GM13976 (cell line): ENCODE results near the gene IL24.

Experiments
- DNase-seq: peaks from one replicate; pipeline ENCODE4 v3.0.0; 2012; ENCODE audit warnings: low spot score
- in situ Hi-C: fragments of 300-500 bp; cut with MboI; formaldehyde crosslinking; loops from one replicate; pipeline ENCODE4 v1.12.0; 2022; ENCODE audit warnings: low sequenced_read_pairs, mixed read lengths, inconsistent platforms; ENCODE audit not compliant: unreplicated experiment
- TF ChIP-seq, protein P1 (sequence below): IDR thresholded peaks from 2 replicates; pipeline ENCODE4 v1.5.1; 2012; ENCODE audit warnings: borderline replicate concordance, mild to moderate bottlenecking; ENCODE audit not compliant: insufficient read depth; ENCODE audit errors: extremely low read depth, missing control alignments, control extremely low read depth

Gene IL24

DNA sequence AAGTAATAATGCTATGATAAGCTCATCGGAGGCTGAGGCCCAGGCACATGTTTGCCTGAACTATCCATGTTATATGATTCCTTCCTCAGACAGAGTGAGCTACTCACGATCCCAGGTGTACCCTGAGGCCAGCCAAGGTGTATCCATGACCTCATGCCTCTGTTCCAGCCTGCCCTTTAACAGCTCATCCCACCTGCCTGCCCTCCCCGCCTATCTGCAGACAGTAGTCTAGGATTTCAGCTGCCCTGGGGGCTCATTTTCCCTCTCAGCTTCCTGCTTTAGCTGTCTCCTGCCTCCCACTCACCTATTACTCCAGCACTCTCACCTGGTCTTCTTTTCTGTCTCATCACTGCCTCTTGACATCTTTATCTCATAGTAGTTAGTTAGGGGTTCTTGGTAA lies 1.9 kb upstream of the IL24 start:
- in situ Hi-C loops: no loop called here
- DNase-seq: no peak
- TF ChIP-seq, protein P1, sequence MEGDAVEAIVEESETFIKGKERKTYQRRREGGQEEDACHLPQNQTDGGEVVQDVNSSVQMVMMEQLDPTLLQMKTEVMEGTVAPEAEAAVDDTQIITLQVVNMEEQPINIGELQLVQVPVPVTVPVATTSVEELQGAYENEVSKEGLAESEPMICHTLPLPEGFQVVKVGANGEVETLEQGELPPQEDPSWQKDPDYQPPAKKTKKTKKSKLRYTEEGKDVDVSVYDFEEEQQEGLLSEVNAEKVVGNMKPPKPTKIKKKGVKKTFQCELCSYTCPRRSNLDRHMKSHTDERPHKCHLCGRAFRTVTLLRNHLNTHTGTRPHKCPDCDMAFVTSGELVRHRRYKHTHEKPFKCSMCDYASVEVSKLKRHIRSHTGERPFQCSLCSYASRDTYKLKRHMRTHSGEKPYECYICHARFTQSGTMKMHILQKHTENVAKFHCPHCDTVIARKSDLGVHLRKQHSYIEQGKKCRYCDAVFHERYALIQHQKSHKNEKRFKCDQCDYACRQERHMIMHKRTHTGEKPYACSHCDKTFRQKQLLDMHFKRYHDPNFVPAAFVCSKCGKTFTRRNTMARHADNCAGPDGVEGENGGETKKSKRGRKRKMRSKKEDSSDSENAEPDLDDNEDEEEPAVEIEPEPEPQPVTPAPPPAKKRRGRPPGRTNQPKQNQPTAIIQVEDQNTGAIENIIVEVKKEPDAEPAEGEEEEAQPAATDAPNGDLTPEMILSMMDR: no peak

DNA sequence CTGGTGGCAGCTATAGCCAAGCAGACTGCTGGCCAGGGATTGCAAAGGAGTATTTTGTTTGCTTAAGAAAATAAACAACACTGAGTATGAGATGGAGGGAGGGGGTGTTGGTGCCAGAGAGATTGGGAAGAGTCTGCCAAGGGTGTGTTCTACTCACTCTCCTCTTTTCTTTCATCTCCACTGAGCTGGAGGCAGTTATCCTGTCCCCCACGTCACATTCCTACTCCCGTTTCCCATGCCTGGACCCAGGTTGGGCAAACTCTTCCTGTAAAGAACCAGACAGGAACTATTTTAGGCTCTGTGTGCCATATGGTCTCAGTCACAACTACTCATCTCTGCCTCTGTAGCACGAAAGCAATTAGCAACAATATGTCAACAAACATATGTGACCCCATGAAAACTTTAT lies 1.4 kb upstream of the IL24 start:
- TF ChIP-seq, protein P1: no peak
- no peak for DNase-seq
- in situ Hi-C loops: no loop called here

DNA sequence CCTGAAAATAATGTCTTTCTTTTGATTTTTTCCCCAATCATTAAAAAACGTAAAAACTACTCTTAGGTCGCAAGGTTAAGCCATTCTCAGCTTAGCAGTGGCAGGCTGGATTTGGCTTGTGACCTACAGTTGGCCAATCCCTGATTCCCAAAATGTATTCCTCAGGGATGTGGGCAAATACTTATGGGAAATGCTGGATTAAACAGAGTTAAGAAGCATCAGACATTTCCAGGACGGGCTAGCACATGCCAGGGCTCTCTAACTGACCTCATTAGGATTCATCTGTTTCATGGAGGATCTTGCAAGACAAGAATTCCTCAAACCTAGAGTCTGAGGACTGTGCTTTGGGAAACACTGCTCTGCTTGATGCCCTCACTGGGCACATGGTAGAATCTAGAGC lies 982 bp upstream of the IL24 start:
- in situ Hi-C loops: no loop called here
- no peak for DNase-seq
- TF ChIP-seq, protein P1: no peak

DNA sequence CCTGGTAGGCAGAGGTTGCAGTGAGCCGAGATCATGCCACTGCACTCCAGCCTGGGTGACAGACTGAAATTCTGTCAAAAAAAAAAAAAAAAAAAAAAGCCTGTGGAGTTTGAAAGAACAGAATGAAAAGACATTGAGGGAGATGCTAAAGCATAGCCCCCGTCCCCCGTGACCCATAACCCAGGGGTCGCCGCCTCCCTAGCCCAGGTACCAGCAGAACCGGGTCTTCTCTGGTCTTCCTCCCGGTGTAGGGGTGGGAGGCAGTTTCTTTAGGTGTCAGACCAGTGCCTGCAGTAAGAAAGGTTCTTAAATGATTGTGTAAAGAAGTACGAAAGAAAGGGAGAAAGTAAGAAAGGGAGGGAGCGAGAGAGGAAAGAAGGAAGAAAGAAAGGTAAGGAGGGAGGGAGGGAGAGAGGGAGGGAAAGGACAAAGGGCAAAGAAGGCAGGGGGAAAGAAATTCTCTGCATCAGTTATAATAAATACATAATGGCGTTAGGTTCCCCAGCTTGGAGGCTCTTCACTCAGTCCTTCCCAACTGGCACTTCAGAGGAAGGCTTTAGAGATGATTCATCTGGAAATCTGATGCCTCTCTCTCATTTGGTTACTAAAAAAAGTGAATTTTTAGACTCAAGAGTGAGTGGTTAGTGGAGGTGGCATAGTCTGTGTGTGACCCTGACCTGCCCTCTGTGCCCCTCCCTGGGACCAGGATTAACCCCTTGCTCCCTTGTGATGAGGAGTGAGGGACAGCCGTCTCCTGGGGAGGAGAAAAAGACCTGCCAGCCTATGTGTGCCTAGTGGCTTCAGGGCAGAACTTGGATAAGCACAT lies 1.1 kb downstream of the IL24 start:
- in situ Hi-C loops: no loop called here
- TF ChIP-seq, protein P1: no peak
- no peak for DNase-seq

DNA sequence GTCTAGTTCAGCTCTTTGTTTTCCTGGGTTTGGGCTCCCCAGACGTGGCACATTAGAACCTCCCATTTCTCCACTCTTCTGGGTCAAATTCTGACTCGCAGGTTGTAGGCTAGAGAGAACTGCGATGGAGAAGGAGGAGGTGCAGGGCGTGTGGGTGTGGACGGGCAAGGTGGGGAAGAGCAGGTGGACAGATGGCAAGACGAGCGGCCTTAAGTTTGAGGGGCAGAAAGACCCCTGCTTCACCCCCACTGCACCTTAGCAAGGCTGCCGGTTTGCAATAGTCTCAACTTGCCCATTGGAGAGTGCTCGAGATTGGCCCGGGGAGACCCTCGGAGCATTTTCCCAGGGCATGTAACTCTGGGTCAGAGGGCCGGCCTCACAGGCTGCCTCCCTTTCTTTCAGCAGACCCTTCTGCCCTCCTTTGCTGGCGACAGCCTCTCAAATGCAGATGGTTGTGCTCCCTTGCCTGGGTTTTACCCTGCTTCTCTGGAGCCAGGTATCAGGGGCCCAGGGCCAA lies 1.7 kb downstream of the IL24 start:
- TF ChIP-seq, protein P1: no peak
- no peak for DNase-seq
- in situ Hi-C loops: no loop called here

DNA sequence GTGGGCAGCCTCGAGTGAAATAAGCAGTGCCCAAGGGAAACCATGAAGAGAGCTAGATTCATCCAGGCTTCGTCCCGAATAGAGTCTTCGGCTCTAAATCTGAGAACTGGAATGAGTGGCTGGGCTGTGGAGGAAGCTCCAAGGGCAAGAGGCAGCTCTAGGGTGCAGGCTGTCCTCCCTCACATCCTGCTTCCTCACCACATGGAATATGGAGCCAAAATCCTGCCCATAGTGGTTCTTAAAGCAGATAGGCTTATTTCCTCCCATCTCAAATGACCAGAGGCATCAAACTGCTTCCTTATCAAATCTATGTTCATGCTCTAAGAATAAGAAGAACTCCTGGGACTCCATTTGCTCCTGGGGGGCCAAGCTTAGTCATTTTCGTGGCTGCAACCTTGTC lies 2.5 kb downstream of the IL24 start:
- no peak for DNase-seq
- TF ChIP-seq, protein P1: no peak
- in situ Hi-C loops: no loop called here
